IgD-negative memory B cell (primary cell): ENCODE results near the gene NEUROG2. TPM values are rescaled to one million over a fixed set of nuclear protein-coding genes. Genes with fewer than 3 reads are reported as not detected.
"Not testable (repeated sequence)": the region's sequence is repeated elsewhere in the genome, so short reads cannot be mapped to it uniquely, and the experiment has no call there.

ENCODE experiments used
- H3K27ac Mint-ChIP-seq, 3 donors: one replicate each; pipeline ENCODE4 v1.8.0; 2020 to 2022; ENCODE audit warnings: mild to moderate bottlenecking in 3 of 3, mixed read lengths in 3 of 3, moderate library complexity in 1 of 3
- H3K27me3 Mint-ChIP-seq: one replicate; pipeline ENCODE4 v1.8.0; 2021; ENCODE audit warnings: mixed read lengths
- H3K36me3 Mint-ChIP-seq: one replicate; pipeline ENCODE4 v1.8.0; 2020; ENCODE audit warnings: mild to moderate bottlenecking, mixed read lengths
- H3K4me1 Mint-ChIP-seq, 3 donors: one replicate each; pipeline ENCODE4 v1.8.0; 2020 to 2022; ENCODE audit warnings: mixed read lengths in 3 of 3, mild to moderate bottlenecking in 1 of 3
- H3K4me3 Mint-ChIP-seq, 4 donors: one replicate each; pipeline ENCODE4 v1.8.0; 2020 to 2022; ENCODE audit warnings: mild to moderate bottlenecking in 4 of 4, mixed read lengths in 4 of 4, moderate library complexity in 3 of 4
- H3K9me3 Mint-ChIP-seq, 3 donors: one replicate each; pipeline ENCODE4 v1.8.0; 2020 to 2021; ENCODE audit warnings: mixed read lengths in 3 of 3, mild to moderate bottlenecking in 1 of 3
- polyA plus RNA-seq: library from polyadenylated mRNA; unstranded; fragments of 300-500 nt; fragmentation: Illumina TruSeq; gene quantifications from one replicate; pipeline ENCODE4 v1.2.3, GENCODE V29; 2021

The NEUROG2 gene
- polyA plus RNA-seq, 1 donor from 2014 or later: not detected

DNA sequence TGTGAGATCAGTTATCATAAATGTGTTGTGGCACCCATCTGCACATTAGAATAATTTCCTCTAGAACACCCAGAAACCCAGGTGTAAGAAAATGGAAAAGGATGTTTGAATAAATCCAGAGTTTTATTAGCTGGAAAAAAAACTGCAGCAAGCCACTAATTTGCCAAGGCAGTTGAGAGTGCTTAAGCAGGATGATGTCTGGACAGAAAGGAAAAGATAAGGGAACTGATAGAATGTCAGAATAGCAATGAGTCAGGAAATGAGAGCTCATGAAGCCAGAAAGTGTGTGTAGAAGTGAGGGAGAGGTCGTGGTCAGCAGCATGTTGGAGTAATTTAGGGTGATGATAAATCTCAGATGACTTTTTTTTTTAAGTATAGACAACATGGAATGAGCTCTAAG lies 15.2 kb upstream of the NEUROG2 start:
- Mint-ChIP-seq H3K27me3 (peaks cover 3% of the 10 kb centered on the region), H3K27ac (no peak overlapping the region), H3K4me1 (no peaks in the 10 kb centered on the region), H3K36me3 (no peaks in the 10 kb centered on the region), H3K9me3 (no peaks in the 10 kb centered on the region), H3K4me3 (no peak overlapping the region)

DNA sequence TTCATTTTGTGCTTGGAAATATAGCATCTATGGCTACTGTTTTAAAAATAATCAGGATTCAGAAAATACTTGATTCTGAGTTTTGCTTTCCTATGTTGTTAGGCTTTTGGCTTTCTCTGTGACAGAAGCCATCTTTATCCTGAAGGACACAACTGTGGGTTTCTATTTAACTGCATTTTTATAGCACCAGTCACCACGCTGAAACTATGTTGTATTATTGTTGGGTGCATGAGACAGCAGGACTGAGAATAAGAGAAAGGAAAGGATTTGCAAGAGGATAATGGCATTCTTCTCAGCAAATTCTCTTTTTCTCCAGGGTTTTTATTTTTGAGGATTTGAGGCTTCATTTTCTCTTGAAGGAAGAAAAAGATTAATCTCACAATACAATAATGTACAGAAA lies 10.1 kb upstream of the NEUROG2 start:
- Mint-ChIP-seq H3K9me3 (peaks cover 0 to 9% (median 3%) of the 10 kb centered on the region in 3 donors), H3K4me1 (peaks cover 4 to 14% (median 12%) of the 10 kb centered on the region in 3 donors), H3K27ac (peak overlapping the region in 1 of 3 donors; percentile 58), H3K36me3 (no peaks in the 10 kb centered on the region), H3K4me3 (peak overlapping the region in 1 of 4 donors; percentile 27), H3K27me3 (peaks cover 24% of the 10 kb centered on the region)

DNA sequence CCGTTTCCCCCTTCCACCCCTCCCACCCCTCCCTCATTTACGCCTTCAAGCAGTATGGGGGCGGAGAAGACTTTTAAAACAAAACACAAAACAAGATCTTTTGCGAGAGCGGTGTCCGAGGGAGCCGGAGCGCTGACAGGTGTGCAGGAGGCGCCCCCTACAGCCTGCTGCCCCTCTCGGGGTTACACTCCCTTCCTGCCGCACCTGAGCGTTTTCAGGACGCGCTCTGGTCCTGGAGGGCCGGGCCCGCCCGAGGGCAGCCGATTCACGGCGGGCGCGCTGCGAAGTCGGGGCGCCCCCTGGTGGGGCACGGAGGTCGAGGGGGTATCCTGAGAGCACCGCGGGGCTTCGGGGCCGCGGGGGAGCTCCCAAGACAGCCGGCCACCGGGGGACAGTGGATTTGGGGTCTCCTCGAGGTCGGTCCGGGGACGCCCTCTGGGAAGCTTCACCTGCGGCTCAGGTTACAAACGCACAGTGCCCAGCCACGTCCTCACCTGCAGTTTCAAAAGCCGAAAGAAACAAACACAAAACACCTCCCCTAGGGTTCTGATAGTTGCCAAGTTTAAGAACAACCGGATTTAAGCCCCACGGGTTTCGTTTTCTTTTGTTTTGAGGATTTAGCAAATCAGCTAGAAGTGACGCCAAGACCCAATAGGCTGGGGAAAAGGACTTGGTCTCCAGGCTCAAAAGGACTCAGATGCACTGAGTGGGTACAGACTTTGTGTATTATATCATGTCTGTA lies 8.0 kb upstream of the NEUROG2 start:
- Mint-ChIP-seq H3K4me1 (peaks cover 4 to 18% (median 17%) of the 10 kb centered on the region in 3 donors), H3K4me3 (peak overlapping the region; percentile 78 to 91 (median 84)), H3K27me3 (peaks cover 38% of the 10 kb centered on the region), H3K9me3 (peaks cover 0 to 9% (median 3%) of the 10 kb centered on the region in 3 donors), H3K27ac (peak overlapping the region; percentile 2 to 40 (median 6)), H3K36me3 (no peaks in the 10 kb centered on the region)

DNA sequence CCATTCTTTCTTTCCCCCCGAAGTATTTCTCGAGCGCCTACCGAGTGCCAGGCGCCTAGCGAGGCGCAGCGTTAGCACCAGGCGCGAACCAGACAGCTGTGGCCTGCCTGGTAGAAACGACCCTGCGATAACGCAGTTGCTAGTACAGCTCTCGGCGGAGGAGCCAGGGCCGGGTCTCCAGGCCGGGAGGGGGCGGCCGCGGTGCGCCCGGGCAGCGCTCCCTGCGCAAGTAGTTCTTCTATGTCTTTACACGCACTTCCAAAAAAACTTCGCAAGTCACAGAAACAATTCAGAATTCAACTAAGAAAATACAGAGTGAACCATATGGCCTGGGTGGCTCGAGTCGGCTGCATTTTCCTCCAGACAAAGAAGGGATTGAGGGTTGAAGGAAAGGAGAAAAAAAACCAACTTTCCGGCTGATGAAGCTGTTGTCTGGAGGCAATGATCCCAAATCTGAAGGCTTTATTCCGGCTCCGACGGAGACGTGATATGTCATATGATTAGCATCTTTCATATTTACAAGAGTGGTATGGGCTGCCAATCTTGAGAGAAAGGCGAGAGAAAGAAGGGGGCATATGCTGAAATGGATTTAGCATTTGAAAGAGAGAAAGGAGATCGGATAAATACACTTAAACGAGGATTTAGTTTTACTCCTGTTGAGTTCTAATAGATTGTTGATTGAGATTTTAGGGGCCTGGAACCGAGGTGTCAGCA lies 7.2 kb upstream of the NEUROG2 start:
- Mint-ChIP-seq H3K4me3 (peak overlapping the region; percentile 78 to 91 (median 84)), H3K4me1 (peaks cover 6 to 18% (median 18%) of the 10 kb centered on the region in 3 donors), H3K27me3 (peaks cover 43% of the 10 kb centered on the region), H3K27ac (peak overlapping the region; percentile 40 to 88 (median 51)), H3K9me3 (peaks cover 0 to 9% (median 5%) of the 10 kb centered on the region in 3 donors), H3K36me3 (no peaks in the 10 kb centered on the region)

DNA sequence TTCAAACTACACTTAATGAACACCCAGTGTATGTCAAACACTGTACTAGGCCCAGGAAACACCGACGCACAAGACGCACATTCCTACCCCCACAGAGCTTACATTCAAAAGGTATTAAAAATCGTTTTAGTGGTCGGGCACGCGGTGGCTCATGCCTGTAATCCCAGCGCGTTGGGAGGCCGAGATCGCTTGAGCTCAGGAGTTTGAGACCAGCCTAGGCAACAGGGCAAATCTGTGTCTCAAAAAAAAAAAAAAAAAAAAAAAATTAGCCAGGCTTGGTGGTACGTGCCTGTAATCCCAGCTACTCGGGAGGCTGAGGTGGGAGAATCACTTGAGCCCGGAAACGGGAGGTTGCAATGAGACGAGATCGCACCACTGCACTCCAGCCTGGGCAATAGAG lies 6.5 kb upstream of the NEUROG2 start:
- Mint-ChIP-seq H3K4me1 (peaks cover 14 to 26% (median 25%) of the 10 kb centered on the region in 3 donors), H3K4me3 (peak overlapping the region in 3 of 4 donors; percentile 78 to 91 (median 89)), H3K9me3 (peaks cover 0 to 14% (median 9%) of the 10 kb centered on the region in 3 donors), H3K27ac (peak overlapping the region; percentile 51 to 89 (median 76)), H3K27me3 (peaks cover 51% of the 10 kb centered on the region)
- H3K36me3 Mint-ChIP-seq: not testable (repeated sequence)

DNA sequence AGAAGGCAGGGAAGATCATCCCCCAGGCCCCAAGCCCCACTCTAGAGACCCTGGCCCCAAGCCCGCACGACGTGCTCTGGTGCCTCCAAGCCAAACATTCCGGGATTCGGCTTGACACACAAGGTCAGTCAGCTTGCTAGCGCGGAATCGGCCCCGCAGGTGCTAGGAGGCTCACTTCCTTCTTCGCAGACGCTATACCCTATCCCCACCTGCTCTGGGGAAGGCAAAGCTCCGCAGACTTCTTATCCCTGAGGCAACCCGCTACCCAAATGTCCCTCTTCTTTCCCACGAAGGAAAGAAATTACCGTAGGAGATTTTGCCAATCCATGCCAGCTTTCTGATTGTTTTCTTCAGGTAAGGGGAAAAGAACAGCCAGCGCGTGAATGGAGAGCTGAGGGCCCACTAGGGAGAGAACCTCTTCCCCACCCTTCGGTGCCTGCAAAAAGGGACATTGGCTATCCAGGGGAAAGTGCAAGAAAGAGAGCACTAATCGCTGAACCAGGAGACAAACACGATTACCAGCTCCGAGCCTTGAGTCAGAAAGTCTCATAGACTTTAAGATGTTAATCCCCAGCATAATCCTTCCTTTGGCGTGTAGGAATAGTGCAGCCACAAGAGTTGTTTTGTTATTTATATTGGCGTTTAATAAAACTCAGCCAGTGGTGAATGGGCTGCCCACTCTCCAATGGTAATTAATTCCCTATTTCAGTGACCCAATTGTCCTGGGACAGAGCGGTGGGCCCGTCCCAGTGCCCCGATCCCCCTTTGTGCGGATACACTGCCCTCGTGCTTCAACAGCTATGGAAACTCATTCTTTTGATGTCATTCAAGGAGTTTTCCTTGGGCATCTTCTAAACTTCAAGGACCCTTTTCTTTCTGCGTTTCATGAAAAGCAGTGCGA lies 5.4 kb upstream of the NEUROG2 start:
- H3K27ac Mint-ChIP-seq: peak overlapping the region; percentile 76 to 94 (median 89)
- peaks cover 21 to 34% (median 34%) of the 10 kb centered on the region in 3 donors for H3K4me1 Mint-ChIP-seq
- peaks cover 0 to 14% (median 9%) of the 10 kb centered on the region in 3 donors for H3K9me3 Mint-ChIP-seq
- no peaks in the 10 kb centered on the region for H3K36me3 Mint-ChIP-seq
- peaks cover 59% of the 10 kb centered on the region for H3K27me3 Mint-ChIP-seq
- peak overlapping the region in 3 of 4 donors; percentile 38 to 79 (median 78) for H3K4me3 Mint-ChIP-seq

DNA sequence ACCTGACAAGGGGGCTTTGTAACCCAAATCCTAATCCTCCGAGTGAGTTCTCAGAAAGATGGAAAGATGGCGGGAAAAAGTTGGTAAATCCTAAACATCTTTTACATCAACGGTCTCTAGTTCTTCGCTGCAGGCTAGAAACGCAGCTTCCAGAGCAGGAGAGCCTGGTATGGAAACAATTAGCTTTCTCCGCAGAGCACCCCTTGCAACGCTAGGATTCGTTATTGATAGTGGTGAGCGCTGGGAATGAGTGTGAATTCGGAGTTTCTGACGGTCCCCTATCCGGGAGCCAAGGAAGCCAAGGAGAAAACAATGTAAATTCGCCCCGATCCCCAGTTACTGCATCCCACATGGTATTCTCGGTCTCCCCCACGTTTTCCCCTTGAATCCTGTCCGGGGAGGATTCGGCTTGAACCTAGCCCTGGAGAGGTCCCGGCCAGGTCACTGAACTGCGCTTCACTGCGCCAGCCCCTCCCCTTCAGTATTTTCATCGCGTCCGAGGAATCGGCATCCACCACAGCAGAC lies 4.7 kb upstream of the NEUROG2 start:
- Mint-ChIP-seq H3K4me1 (peaks cover 21 to 35% (median 34%) of the 10 kb centered on the region in 3 donors), H3K36me3 (no peaks in the 10 kb centered on the region), H3K9me3 (peaks cover 0 to 14% (median 9%) of the 10 kb centered on the region in 3 donors), H3K27ac (peak overlapping the region; percentile 76 to 94 (median 89)), H3K4me3 (peak overlapping the region in 3 of 4 donors; percentile 8 to 79 (median 78)), H3K27me3 (peaks cover 57% of the 10 kb centered on the region)

DNA sequence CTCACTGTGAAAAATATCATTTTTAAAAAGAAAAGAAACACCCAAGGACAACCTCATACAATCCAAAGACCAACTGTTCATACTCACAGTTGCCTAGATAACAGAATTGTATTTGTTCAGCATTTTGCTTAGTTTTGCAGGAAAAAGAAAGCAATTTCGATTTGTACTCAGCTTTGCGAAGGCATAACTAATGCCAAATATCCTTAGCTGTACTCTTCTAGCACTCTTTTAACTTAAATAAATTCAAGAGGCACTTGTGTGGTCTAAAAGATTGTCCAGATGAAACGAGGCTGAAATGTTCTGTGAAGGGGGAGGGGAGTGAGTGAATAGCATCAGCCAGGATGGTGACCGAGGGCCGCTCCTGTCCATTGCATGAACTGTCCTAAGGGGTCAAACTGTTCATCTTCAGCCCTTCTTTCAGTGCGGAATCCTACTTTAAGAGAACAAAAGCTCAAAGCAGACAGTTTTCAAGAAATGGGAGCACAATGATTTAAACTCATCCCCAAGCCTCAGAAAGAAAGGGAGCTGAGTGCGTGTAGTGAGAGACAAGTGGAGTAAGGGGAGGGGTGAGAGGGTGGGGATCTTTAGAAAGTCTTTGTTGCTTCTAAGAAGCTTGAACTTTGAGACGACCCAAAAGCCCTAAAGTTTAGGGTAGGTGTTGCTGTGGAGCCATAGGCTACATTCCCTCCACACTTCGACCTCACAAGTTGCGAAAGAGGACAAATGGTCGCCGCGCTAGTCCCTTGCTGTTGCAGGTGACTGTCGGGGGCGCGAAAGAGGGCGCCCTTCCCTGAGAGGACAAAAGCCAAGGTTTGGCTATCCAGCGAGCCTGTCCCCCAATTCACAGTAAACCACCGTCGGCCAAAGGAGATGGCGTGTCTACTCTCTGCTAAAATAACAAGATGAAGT lies 4.0 kb upstream of the NEUROG2 start:
- peaks cover 2% of the 10 kb centered on the region for H3K36me3 Mint-ChIP-seq
- peaks cover 60% of the 10 kb centered on the region for H3K27me3 Mint-ChIP-seq
- peak overlapping the region in 3 of 4 donors; percentile 29 to 78 (median 78) for H3K4me3 Mint-ChIP-seq
- H3K4me1 Mint-ChIP-seq: peaks cover 24 to 38% (median 37%) of the 10 kb centered on the region in 3 donors
- H3K9me3 Mint-ChIP-seq: peaks cover 0 to 14% (median 9%) of the 10 kb centered on the region in 3 donors
- peak overlapping the region; percentile 76 to 94 (median 89) for H3K27ac Mint-ChIP-seq

DNA sequence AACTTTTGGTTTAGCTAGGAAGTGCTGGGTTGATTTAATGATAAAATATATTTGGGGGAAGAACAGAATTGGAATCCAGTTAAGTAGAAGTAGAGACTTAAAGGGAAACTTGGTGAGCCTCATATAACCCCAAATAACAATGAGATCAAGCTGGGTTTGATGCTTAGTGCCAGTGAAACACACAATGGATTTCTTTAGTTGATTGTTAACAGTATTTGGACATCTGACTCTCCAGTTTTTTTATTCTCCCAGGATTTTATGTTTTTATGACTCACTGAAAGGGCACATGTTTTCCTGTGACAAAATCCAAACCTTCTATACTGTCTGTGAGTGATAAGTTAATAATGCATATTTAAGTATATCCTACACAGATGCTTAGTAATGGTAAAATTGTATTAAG lies 2.7 kb upstream of the NEUROG2 start:
- peak overlapping the region in 1 of 3 donors; percentile 74 for H3K27ac Mint-ChIP-seq
- peaks cover 2% of the 10 kb centered on the region for H3K36me3 Mint-ChIP-seq
- peaks cover 71% of the 10 kb centered on the region for H3K27me3 Mint-ChIP-seq
- peaks cover 30 to 48% (median 37%) of the 10 kb centered on the region in 3 donors for H3K4me1 Mint-ChIP-seq
- H3K4me3 Mint-ChIP-seq: peak overlapping the region in 1 of 4 donors; percentile 81
- H3K9me3 Mint-ChIP-seq: peaks cover 0 to 14% (median 9%) of the 10 kb centered on the region in 3 donors

DNA sequence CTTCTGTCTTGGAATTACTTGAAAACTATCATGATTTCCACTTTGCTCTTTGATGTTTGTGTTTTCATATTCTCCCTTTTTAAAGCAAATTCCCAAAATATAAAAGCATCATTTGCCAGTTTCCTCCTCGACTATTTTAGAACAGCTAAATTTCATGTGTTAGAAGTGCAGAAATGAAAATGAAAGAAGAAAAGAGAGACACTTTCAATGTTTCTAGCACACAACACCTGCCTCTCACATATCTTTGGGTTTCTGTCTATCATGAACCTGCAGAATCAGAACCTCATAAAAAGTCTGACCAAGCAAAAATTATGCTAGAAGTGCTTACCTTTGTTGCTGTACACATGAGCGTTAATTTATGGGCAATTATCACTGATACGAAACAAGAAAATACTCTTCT lies 1.9 kb upstream of the NEUROG2 start:
- Mint-ChIP-seq H3K27ac (peak overlapping the region in 2 of 3 donors; percentile 73 to 74), H3K9me3 (peaks cover 0 to 12% (median 9%) of the 10 kb centered on the region in 3 donors), H3K4me1 (peaks cover 25 to 40% (median 31%) of the 10 kb centered on the region in 3 donors), H3K36me3 (peaks cover 2% of the 10 kb centered on the region), H3K27me3 (peaks cover 73% of the 10 kb centered on the region), H3K4me3 (peak overlapping the region; percentile 62 to 94 (median 86))

DNA sequence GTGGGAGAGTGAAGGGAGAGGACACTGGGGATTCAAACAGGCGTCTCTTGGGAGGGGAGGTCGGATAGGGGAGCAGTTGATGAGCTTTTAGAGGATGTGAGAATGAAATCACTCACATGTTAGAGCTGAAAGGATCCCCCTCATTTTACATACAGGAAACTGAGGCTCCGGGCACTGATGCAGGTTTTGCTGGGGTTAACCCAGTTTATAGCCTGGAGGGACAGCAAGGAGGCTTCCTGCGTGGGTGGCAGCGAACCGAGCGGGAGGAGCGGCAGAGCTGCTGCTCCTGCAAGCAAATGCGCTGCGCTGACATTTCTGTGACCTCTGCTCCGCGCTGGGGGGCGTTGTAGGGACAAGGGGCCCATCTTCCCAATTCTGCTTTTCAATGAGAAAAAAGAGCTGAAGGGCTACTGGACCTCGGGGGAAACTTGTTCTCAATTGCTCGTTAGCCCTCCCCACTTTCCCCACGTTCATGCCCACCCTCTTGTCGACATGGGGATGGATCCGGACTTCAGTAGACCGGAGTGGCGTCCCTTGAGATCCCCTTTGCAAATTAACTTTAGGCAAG lies 1.2 kb upstream of the NEUROG2 start:
- Mint-ChIP-seq H3K9me3 (peaks cover 0 to 12% (median 6%) of the 10 kb centered on the region in 3 donors), H3K4me1 (peaks cover 27 to 35% (median 35%) of the 10 kb centered on the region in 3 donors), H3K36me3 (peaks cover 2% of the 10 kb centered on the region), H3K27ac (peak overlapping the region; percentile 73 to 91 (median 74)), H3K4me3 (peak overlapping the region; percentile 73 to 94 (median 86)), H3K27me3 (peaks cover 78% of the 10 kb centered on the region)

DNA sequence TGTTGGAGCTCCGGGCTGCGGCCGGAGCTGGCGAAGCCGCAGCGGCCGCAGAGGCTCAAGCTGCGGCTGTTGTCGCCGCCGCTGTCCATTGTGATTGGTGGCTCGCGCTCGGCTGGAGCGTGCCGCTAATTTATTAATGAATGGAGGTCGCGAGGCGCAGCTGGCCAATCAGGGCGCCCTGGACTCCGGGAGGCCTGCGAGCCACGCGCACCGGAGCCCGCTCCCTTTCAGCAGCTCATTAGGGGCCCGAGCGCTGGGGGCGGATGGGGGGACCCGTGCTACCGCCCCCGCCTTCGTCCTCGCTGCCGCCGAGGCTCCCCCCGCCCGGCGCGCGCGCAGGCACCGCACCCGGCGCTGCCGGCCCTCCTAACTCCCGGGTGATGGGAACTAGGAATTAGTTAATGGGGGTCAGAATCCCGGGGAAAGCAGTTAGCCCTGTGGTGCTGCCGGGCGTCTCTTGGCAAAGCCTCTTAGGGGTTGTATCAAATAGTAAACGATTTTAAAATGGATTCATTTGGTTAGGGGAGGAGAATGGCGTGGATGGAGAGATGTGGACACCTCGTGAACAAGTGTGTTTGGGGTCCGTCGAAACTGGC lies 589 bp upstream of the NEUROG2 start:
- peaks cover 78% of the 10 kb centered on the region for H3K27me3 Mint-ChIP-seq
- H3K4me1 Mint-ChIP-seq: peaks cover 27 to 39% (median 35%) of the 10 kb centered on the region in 3 donors
- H3K9me3 Mint-ChIP-seq: peaks cover 0 to 12% (median 5%) of the 10 kb centered on the region in 3 donors
- H3K4me3 Mint-ChIP-seq: peak overlapping the region; percentile 81 to 98 (median 91)
- peaks cover 2% of the 10 kb centered on the region for H3K36me3 Mint-ChIP-seq
- peak overlapping the region in 2 of 3 donors; percentile 74 to 91 for H3K27ac Mint-ChIP-seq
